ENCODE measurements around the gene SPTBN1. TPM values are rescaled to one million over a fixed set of nuclear protein-coding genes. Genes with fewer than 3 reads are reported as not detected.

SPTBN1 gene
- polyA plus RNA-seq, 1 experiment, result 56.6 TPM

DNA sequence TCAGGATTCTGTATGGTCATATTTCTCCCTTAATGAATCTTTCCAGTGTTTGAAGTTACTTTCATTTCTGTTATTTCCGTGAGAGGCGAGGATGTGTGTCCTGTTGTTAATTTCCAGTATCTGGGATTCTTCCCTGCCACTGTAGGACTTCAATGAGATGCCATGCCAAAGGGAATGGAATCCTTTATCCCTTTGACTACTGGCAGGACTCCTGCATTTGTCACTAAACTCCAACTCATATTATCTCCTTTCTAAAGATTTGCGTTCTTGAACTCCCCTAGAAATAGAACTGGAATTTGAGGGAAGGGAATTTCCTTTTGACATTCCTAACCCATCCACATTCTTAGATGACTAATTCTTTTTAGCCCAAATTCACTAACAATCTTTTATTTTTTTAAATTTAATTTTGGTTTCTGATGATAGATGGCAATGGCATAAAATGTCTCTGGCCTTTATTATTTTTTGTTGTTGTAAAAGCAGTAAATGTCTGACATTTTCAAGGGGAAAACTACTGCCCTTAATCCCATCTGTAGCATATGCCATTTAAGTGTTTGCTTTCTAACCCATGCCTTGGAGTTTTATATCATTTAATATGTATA lies 179.5 kb downstream of the SPTBN1 start:
- ChIA-PET CTCF (no interaction called here), POLR2A (no interaction called here)

DNA sequence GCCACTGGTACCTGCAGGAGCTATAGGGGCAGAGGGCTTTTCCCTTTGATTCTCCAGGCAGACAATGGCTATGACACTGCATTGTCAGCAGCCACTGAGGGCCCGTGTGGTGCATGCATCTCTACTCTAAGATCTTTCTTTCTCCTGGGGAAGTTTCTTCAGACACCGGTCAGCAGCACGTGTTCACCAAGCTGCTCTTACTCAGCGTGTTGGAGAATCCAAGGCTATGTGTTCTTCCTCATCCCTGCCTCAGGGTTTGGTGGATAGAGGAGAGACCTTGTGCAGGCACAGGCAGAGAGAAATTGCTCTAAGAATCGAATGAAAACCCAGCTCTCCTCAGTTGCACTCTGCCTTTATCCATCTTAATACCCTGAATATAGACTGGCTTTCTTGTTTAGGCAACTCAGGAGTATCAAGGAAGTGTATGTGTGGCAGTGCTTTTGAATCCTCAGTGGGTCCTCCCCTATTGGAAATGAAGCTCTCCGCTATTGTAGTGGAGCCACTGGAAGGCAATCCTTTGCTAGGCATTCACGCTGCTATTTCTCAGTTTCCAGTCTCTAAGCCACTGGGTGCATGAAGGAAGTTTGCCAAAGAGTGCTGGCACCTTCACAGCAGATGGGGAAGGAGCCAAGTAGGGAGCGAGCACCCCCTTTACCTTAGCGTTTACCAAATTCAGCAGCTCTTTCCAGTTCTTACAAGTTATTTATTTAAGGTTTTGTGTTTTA lies 180.4 kb downstream of the SPTBN1 start:
- H3K4me3 ChIP-seq (ENCODE audit: low read depth, low read length), result no peak overlapping the region
- no peak for DNase-seq (ENCODE audit: low read depth, low spot score)
- CTCF ChIA-PET, result no interaction called here
- no peaks in the 10 kb centered on the region for H3K27me3 ChIP-seq (ENCODE audit: control insufficient read depth, insufficient read depth, low read length)
- H3K27ac ChIP-seq (ENCODE audit: low read depth, low read length), result no peak overlapping the region
- POLR2A ChIA-PET, result no interaction called here
- TF ChIP-seq, protein P1, sequence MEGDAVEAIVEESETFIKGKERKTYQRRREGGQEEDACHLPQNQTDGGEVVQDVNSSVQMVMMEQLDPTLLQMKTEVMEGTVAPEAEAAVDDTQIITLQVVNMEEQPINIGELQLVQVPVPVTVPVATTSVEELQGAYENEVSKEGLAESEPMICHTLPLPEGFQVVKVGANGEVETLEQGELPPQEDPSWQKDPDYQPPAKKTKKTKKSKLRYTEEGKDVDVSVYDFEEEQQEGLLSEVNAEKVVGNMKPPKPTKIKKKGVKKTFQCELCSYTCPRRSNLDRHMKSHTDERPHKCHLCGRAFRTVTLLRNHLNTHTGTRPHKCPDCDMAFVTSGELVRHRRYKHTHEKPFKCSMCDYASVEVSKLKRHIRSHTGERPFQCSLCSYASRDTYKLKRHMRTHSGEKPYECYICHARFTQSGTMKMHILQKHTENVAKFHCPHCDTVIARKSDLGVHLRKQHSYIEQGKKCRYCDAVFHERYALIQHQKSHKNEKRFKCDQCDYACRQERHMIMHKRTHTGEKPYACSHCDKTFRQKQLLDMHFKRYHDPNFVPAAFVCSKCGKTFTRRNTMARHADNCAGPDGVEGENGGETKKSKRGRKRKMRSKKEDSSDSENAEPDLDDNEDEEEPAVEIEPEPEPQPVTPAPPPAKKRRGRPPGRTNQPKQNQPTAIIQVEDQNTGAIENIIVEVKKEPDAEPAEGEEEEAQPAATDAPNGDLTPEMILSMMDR (IDR thresholded peaks at IDR 0.05; ENCODE audit: low read depth, low read length), result no peak
- no peaks in the 10 kb centered on the region for H3K9me3 ChIP-seq (ENCODE audit: control insufficient read depth, insufficient read depth, low read length)

More for the DNA sequence above, 179.5 kb downstream of the SPTBN1 start:
- no peak overlapping the region for H3K27ac ChIP-seq (ENCODE audit: low read depth, low read length)
- H3K27me3 ChIP-seq (ENCODE audit: control insufficient read depth, insufficient read depth, low read length), result no peaks in the 10 kb centered on the region
- H3K4me3 ChIP-seq (ENCODE audit: low read depth, low read length), result no peak overlapping the region
- no peaks in the 10 kb centered on the region; the same call in 1 of the 2 replicates for H3K9me3 ChIP-seq (ENCODE audit: control insufficient read depth, insufficient read depth, low read length)
- no peak for DNase-seq (ENCODE audit: low read depth, low spot score)
- TF ChIP-seq, protein P1 (IDR thresholded peaks at IDR 0.05; ENCODE audit: low read depth, low read length), result no peak

DNA sequence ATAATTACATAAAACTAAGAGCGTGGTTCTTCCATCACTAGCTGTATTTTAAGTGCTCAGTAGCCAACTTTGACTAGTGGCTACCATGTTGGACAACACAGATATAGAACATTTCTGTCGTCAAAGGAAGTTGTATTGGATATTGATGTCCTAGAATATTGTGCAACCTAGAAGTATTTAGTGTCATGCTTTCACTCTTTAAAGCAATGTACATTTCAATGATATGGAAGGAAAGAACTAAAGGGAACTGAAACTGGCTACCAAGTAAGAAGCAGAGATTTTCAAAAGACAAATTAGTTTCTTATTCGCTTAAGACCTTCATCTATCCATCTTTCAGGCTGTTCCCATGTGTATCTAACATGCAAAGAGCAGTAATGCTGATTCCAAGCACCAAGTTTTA lies 182.0 kb downstream of the SPTBN1 start:
- POLR2A ChIA-PET, result no interaction called here
- DNase-seq (ENCODE audit: low read depth, low spot score), result no peak
- CTCF ChIA-PET, result no interaction called here

DNA sequence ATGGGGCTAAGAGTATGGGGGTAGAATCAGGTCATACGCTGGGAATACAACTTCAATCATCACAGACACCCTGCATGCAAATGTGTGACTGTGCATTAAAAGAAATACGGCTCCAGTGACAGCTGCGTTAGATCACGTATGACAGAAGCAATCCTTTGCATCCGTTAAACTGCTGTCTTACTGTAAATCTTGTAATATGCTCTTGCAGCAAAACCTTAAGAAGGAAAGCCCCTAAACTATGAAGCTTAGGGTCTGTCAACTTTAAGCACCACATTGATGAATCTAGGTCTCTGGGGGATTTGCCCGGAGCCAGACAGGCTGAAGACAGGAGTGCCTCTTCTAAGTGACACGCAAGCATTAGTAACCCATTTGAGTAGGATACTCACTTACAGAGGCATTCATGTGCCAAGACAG lies 182.7 kb downstream of the SPTBN1 start:
- Histone ChIP-seq H3K9me3 (ENCODE audit: control insufficient read depth, insufficient read depth, low read length) (no peaks in the 10 kb centered on the region), H3K27me3 (ENCODE audit: control insufficient read depth, insufficient read depth, low read length) (no peaks in the 10 kb centered on the region), H3K4me3 (ENCODE audit: low read depth, low read length) (no peak overlapping the region), H3K27ac (ENCODE audit: low read depth, low read length) (no peak overlapping the region)
- ChIA-PET POLR2A (no interaction called here), CTCF (interaction anchor here (1.1 kb wide), 1 partner anchor 532 kb away, joined by 4 read pairs; no protein-coding TSS in a partner anchor)
- TF ChIP-seq, protein P1 (IDR thresholded peaks at IDR 0.05; ENCODE audit: low read depth, low read length), result no peak
- DNase-seq (ENCODE audit: low read depth, low spot score), result no peak

More for the DNA sequence above, 182.0 kb downstream of the SPTBN1 start:
- H3K4me3 ChIP-seq (ENCODE audit: low read depth, low read length), result no peak overlapping the region
- no peaks in the 10 kb centered on the region for H3K9me3 ChIP-seq (ENCODE audit: control insufficient read depth, insufficient read depth, low read length)
- TF ChIP-seq, protein P1 (IDR thresholded peaks at IDR 0.05; ENCODE audit: low read depth, low read length), result no peak
- no peak overlapping the region for H3K27ac ChIP-seq (ENCODE audit: low read depth, low read length)
- H3K27me3 ChIP-seq (ENCODE audit: control insufficient read depth, insufficient read depth, low read length), result no peaks in the 10 kb centered on the region

DNA sequence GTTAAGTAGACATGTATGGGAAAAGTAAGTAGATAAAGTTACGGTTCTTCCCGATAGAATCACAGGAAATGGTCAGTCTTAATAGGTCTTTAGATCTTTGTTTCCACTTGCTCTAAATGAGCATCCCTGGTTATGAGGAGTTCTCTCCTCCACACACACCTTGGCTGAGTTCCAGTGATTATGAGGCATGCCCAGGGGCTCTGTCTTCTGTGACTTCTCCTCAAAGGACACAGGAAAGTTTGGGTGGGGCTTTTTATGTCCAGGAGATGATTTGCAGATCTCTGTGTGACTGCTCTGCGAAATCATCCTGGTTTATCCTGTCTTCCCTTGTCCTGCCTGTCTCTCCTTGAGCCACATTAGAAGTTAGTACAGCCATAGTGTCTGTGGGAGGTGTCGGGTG lies 183.5 kb downstream of the SPTBN1 start:
- H3K4me3 ChIP-seq (ENCODE audit: low read depth, low read length), result no peak overlapping the region
- DNase-seq (ENCODE audit: low read depth, low spot score), result no peak
- no peak overlapping the region for H3K27ac ChIP-seq (ENCODE audit: low read depth, low read length)
- ChIA-PET CTCF (interaction anchor here (1.1 kb wide), 1 partner anchor 533 kb away, joined by 4 read pairs; no protein-coding TSS in a partner anchor), POLR2A (no interaction called here)
- no peaks in the 10 kb centered on the region for H3K27me3 ChIP-seq (ENCODE audit: control insufficient read depth, insufficient read depth, low read length)
- H3K9me3 ChIP-seq (ENCODE audit: control insufficient read depth, insufficient read depth, low read length), result no peaks in the 10 kb centered on the region
- TF ChIP-seq, protein P1 (IDR thresholded peaks at IDR 0.05; ENCODE audit: low read depth, low read length), result no peak
